GM10847 (cell line): ENCODE data around the gene ADAM22.

Experiments used
- POLR2A ChIP-seq: IDR thresholded peaks from 2 replicates; pipeline ENCODE4 v1.6.1; 2011; ENCODE audit not compliant: insufficient read length; ENCODE audit errors: extremely low read depth

The ADAM22 gene

GRCh38 chr7:88015309-88015708 lies 81.3 kb downstream of the ADAM22 start:
- no peak for TF ChIP-seq POLR2A

- no peak for TF ChIP-seq POLR2A
Observed at GRCh38 chr7:88018501-88018900, 84.5 kb downstream of the ADAM22 start.

GRCh38 chr7:88020953-88021665 lies 87.1 kb downstream of the ADAM22 start:
- no peak for TF ChIP-seq POLR2A

- no peak for TF ChIP-seq POLR2A
Observed at GRCh38 chr7:88027724-88028123, 93.7 kb downstream of the ADAM22 start.

- no peak for TF ChIP-seq POLR2A
Observed at GRCh38 chr7:88034083-88034695, 100.1 kb downstream of the ADAM22 start.

GRCh38 chr7:88037050-88037449 lies 103.0 kb downstream of the ADAM22 start:
- TF ChIP-seq POLR2A: no peak

GRCh38 chr7:88040694-88041093 lies 106.6 kb downstream of the ADAM22 start:
- TF ChIP-seq POLR2A: no peak

- TF ChIP-seq POLR2A: no peak
Observed at GRCh38 chr7:88041583-88041982, 107.5 kb downstream of the ADAM22 start.

- no peak for TF ChIP-seq POLR2A
Observed at GRCh38 chr7:88042157-88042556, 108.1 kb downstream of the ADAM22 start.

GRCh38 chr7:88042803-88043202 lies 108.8 kb downstream of the ADAM22 start:
- no peak for TF ChIP-seq POLR2A

GRCh38 chr7:88044069-88044468 lies 110.0 kb downstream of the ADAM22 start:
- no peak for TF ChIP-seq POLR2A

- TF ChIP-seq POLR2A: no peak
Observed at GRCh38 chr7:88046839-88047573, 113.0 kb downstream of the ADAM22 start.

GRCh38 chr7:88057655-88058054 lies 123.6 kb downstream of the ADAM22 start:
- TF ChIP-seq POLR2A: no peak

GRCh38 chr7:88062238-88062637 lies 128.2 kb downstream of the ADAM22 start:
- TF ChIP-seq POLR2A: no peak

GRCh38 chr7:88069093-88069492 lies 135.0 kb downstream of the ADAM22 start:
- TF ChIP-seq POLR2A: no peak
